GM19240 (cell line): ENCODE results near the gene PPM1N.

Experiments used
- DNase-seq: peaks from one replicate; pipeline ENCODE4 v3.0.0; 2011; ENCODE audit warnings: low spot score; ENCODE audit not compliant: insufficient read length

PPM1N gene

DNA sequence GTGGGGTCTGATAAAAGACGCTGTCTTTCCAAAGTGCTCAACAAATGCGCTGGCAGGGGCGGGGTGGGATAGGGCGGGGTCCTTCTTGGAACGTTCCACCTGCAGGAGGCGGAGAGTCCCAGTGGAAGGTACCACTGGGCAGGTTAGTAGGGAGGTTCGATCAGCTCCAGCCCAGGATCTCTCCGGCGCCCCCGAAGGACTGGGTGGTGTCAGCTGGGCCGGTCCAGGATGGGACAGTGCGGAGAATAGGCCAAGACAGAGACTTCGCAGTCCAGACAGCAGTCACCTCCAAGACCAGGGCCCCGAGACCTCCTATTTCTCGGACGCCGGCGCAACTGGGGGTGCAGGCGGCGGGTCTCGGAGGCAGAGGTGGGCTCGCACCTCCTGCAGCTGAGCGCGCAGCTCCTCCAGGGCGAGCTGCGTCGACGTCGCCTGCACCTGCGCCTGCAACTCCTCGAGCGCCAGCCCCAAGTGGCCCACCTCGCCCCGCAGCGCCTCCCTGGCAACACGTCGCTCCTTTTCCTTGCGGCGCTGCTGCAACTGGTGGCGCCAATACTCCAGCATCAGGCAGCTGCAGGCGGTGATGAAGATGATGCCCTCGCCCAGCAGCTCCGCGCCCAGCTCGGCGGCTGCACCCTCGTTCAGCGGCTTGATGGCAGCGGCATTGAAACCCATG is 30.6 kb downstream of the PPM1N start:
- no peak for DNase-seq

DNA sequence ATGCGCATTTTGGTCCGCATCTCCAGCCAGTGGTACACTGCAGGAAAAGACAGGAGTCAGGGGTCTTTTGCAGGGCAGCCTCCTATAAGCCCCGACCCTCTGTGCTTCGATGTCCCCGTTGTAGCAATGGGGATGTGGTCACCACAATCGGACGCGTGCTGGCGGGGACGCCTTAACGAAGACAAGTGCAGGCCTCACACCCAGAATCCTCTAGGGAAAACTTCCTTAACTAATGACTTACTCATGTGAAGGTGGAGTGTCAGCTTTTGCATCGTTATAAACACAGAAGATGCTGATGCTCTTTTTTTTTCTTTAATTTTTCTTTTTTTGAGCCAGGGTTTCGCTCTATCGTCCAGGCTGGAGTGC is 31.2 kb downstream of the PPM1N start:
- no peak for DNase-seq

DNA sequence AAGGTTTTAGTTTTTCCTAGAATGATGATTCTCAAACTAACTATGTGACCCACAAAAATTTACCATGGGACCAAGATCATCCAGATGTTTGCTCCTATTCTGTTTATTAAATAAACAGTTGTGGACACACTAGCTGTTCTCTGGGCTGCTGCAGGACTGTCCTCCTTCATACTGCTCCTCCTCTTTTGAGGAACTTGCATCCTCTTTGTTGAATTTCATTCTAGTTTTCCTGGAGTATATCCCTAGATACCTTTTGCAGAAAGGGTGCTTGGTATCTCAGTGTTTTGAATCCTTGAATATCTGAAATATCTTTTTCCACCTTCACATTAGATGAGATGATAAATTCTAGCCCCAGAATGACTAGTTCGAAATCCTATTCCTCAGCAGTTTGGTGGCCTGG is 33.1 kb downstream of the PPM1N start:
- no peak for DNase-seq

DNA sequence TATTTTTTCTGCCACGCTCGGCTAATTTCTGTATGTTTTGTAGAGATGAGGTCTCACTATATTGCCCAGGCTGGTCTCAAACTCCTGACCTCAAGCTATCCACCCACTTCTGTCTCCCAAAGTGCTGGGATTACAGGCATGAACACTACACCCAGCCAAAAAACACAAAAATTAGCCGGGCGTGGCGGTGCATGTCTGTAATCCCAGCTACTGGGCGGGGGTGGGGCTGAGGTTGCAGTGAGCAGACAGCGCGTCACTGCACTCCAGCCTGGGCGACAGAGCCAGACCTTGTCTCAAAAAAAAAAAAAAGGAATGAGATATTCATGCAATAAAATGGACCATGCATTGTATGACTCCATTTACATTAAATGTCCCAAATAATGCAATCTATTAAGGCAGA is 41.2 kb downstream of the PPM1N start:
- no peak for DNase-seq

DNA sequence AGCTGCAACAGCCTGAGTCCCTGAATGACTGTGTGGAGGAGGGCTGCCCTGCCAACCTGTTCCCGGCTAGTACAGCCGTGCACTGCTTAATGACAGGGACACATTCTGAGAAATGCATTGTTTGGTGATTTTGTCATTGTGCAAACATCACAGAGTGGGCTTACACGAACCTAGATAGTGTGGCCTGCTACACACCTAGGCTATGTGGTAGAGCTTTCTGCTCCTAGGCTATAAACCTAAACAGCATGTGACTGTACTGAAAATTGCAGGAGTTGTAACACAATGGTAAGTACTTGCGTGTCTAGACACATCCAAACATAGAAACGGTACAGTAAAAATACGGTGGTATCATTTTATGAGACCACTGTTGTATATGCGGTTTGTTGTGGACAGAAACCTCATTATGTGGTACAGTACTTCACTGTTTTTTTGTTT is 44.0 kb downstream of the PPM1N start:
- DNase-seq = no peak

DNA sequence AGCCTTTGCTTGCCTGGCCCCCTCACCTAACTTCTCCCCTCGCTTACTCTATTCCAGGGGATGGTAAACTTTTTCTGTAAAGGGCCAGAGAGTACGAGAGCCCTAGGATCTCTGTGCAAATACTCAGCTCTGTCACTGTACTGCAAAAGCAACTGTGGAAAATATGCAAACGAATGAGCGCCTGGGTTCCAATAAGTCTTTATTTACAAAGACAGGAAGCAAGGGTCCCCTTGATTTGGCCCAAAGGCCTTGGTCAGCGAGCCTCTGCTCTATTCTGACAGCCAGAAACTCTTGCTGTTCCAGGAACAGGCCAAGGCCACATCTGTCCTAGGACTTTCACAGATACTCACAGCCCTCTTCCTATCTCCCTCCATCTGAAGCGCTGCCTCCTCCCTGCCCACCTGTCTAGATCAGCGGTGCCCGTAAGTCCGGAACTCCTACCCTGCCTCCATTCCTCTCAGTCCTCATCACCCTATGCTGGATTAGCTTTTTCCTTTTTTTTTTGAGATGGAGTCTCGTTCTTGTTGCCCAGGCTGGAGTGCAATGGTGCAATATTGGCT is 49.0 kb downstream of the PPM1N start:
- no peak for DNase-seq

DNA sequence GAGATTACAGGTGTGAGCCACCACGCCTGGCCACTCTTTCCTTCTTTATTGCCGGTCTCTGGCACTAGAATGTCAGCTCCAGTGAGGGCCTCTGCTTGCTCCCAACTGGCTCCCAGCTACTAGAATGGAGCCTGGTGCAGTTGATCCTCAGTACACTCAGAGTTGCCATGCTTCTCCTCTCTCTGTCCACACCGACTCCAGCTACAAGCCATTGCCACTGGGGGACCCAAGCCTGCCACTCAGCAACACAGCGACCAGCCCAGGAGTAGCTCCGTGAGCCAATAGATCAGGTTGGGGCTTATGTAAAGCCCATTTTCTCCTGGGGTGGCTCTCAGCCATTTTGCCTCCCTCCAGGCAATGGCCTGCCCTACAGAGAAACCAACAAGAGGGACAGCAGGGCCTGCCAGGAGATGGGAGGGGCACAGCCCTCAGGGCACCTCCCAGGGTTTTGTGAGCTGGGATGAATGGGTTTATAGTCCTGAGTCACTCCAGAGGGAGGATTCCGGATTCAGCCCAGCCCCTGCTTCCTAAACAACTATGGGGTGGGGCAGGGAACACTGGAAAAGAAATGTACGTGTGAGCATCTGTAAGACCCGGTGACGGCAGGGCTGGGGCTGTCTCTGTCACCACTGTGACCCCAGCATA is 49.8 kb downstream of the PPM1N start:
- DNase-seq = no peak
